Epithelial cell of esophagus (primary cell): ENCODE data around the gene GRK6.

Experiments used
- DNase-seq: peaks from one replicate; pipeline ENCODE4 v3.0.0; 2010; ENCODE audit warnings: low read depth
- H3K4me3 ChIP-seq: 2 replicates; pipeline ENCODE4 v1.5.1; 2011; ENCODE audit warnings: mild to moderate bottlenecking, low read length, control low read depth
- TF ChIP-seq, protein P1 (sequence below): IDR thresholded peaks from 2 replicates; pipeline ENCODE4 v1.5.1; 2011; ENCODE audit warnings: low read depth, mild to moderate bottlenecking, low read length, control low read depth, inconsistent platforms; ENCODE audit not compliant: insufficient read depth; ENCODE audit errors: missing control alignments

GRK6 gene

GRCh38 chr5:177384134-177384533 lies 42.3 kb upstream of the GRK6 start, which contains the start of gene SLC34A1:
Gene SLC34A1 (plus strand): TSS chr5:177384434. CDS start chr5:177385742, 1,308 bp downstream.
- TF ChIP-seq, protein P1, sequence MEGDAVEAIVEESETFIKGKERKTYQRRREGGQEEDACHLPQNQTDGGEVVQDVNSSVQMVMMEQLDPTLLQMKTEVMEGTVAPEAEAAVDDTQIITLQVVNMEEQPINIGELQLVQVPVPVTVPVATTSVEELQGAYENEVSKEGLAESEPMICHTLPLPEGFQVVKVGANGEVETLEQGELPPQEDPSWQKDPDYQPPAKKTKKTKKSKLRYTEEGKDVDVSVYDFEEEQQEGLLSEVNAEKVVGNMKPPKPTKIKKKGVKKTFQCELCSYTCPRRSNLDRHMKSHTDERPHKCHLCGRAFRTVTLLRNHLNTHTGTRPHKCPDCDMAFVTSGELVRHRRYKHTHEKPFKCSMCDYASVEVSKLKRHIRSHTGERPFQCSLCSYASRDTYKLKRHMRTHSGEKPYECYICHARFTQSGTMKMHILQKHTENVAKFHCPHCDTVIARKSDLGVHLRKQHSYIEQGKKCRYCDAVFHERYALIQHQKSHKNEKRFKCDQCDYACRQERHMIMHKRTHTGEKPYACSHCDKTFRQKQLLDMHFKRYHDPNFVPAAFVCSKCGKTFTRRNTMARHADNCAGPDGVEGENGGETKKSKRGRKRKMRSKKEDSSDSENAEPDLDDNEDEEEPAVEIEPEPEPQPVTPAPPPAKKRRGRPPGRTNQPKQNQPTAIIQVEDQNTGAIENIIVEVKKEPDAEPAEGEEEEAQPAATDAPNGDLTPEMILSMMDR, result no peak
- no peak for DNase-seq
- H3K4me3 ChIP-seq, result no peak within 1 kb of the TSS

DNA sequence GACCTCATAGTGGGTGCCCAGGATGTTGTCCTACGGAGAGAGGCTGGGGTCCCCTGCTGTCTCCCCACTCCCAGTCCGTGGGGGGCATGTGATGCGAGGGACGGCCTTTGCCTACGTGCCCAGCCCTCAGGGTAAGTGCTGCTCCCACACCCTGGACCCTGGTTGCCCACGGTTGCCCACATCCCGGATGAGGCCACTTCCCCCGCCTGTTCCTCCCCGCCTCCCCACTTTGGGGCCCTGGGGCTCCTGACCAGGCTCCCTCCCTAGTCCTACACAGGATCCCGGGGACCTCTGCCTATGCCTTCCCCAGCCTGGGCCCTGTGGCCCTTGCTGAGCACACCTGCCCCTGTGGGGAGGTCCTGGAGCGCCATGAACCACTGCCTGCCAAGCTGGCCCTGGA lies 40.8 kb upstream of the GRK6 start:
- TF ChIP-seq, protein P1, result no peak
- H3K4me3 ChIP-seq, result no peak overlapping the region
- DNase-seq, result no peak

GRCh38 chr5:177386542-177386941 lies 39.9 kb upstream of the GRK6 start:
- TF ChIP-seq, protein P1, result no peak
- no peak overlapping the region for H3K4me3 ChIP-seq
- DNase-seq, result no peak

- H3K4me3 ChIP-seq, result no peak overlapping the region
- no peak for DNase-seq
- TF ChIP-seq, protein P1, result no peak
Measured at GRCh38 chr5:177387405-177387804, 39.1 kb upstream of the GRK6 start.

DNA sequence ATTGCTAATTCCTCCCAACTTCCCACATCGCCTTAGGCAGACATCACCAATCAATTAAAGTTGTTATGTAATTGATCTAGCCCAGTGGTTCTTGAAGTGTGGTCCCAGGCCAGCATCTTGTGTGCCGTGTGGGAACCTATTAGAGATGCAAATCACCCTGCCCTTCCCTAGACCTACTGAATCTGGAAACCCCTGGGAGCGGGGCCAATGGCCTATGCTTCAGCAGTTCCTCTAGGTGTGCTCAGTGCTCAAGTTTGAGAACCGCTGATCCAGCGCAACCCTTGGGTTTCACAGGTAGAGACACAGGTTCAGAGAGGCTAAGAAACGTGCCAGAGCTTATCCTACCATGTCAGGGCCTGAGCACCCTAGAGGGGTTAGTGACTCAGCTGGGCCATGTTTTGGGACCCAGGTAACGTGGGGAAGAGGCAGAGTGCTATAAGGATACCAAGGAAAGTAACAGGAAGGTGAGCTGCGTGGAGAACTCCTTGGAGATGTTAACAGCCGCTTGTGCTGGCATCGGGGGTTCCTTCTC lies 37.9 kb upstream of the GRK6 start:
- TF ChIP-seq, protein P1, result no peak
- DNase-seq, result peak; percentile 91
- no peak overlapping the region for H3K4me3 ChIP-seq

GRCh38 chr5:177389241-177390169 lies 37.0 kb upstream of the GRK6 start:
- no peak overlapping the region for H3K4me3 ChIP-seq
- DNase-seq, result peak; percentile 96
- TF ChIP-seq, protein P1, result no peak
